Testis (tissue), 3 donors: Measurements from ENCODE around the gene CDK11A. TPM values are rescaled to one million over a fixed set of nuclear protein-coding genes. Genes with fewer than 3 reads are reported as not detected.

ENCODE experiments used
- DNase-seq: peaks from one replicate; pipeline ENCODE4 v3.0.0-alpha.2; 2019
- H3K27ac ChIP-seq, 2 donors: fragments of 200-600 bp; sonication (generic); one replicate each; pipeline ENCODE4 v1.5.1; 2019
- H3K27me3 ChIP-seq: fragments of 200-600 bp; sonication (generic); one replicate; pipeline ENCODE4 v1.5.1; 2019
- H3K36me3 ChIP-seq: fragments of 200-600 bp; sonication (generic); one replicate; pipeline ENCODE4 v1.5.1; 2017; ENCODE audit warnings: low read depth; ENCODE audit errors: missing control alignments
- H3K4me1 ChIP-seq: fragments of 200-600 bp; sonication (generic); one replicate; pipeline ENCODE4 v1.5.1; 2019
- H3K4me3 ChIP-seq, 2 donors: fragments of 200-600 bp; sonication (generic); one replicate each; pipeline ENCODE4 v1.5.1; 2017 to 2019
- H3K9me3 ChIP-seq: fragments of 200-600 bp; sonication (generic); one replicate; pipeline ENCODE4 v1.5.1; 2017
- POLR2A ChIP-seq: fragments of 450-650 bp; IDR thresholded peaks from one replicate; pipeline ENCODE4 v1.6.1; 2017; ENCODE audit warnings: antibody characterized with exemption, mild to moderate bottlenecking, moderate library complexity
- WGBS, 2 donors: methylation state at CpG; one replicate each; pipeline ENCODE4 v1.1.5; 2018; 5-methylcytosine and 5-hydroxymethylcytosine counted together
- intact Hi-C: fragments of 100-400 bp; cut with DNase I; formaldehyde crosslinking; loops from one replicate; pipeline ENCODE4 v1.15.1; 2023; ENCODE audit warnings: low total_unique reads
- polyA plus RNA-seq: library from polyadenylated mRNA; stranded (reverse); fragments of 350-450 nt; fragmentation: Illumina TruSeq; extraction: RNeasy Lipid Tissue Mini Kit (QIAGEN cat#74804); gene quantifications from one replicate; pipeline ENCODE4 v1.2.3, GENCODE V29; 2014; ENCODE audit warnings: low read depth, low replicate concordance; ENCODE audit not compliant: insufficient read depth
- total RNA-seq, 2 donors: library from RNA; depleted of rRNA; stranded (reverse); fragments of >200 nt; gene quantifications; one replicate each; pipeline ENCODE4 v1.2.3, GENCODE V29; 2016
- TF ChIP-seq, protein P1 (sequence below), 3 experiments: fragments of 450-650 bp in 2 of 3; fragments of 200-600 bp in 1 of 3; sonication (generic) in 1 of 3; IDR thresholded peaks; one replicate each; pipeline ENCODE4 v1.5.1; 2016 to 2019; ENCODE audit warnings: antibody characterized with exemption in 3 of 3, mild to moderate bottlenecking in 2 of 3, moderate library complexity in 1 of 3

Gene CDK11A
- total and polyA plus RNA-seq, 3 donors from 2014 or later: 44.8 to 153 (median 75.9) TPM

GRCh38 chr1:1760715-1761114 lies 36.6 kb upstream of the CDK11A start:
- Histone ChIP-seq H3K27me3 (no peaks in the 10 kb centered on the region), H3K4me1 (peaks cover 12% of the 10 kb centered on the region), H3K27ac (no peak overlapping the region), H3K36me3 (no peaks in the 10 kb centered on the region), H3K9me3 (no peaks in the 10 kb centered on the region), H3K4me3 (no peak overlapping the region)
- intact Hi-C loops: no loop called here
- no peak for TF ChIP-seq POLR2A
- TF ChIP-seq, protein P1, sequence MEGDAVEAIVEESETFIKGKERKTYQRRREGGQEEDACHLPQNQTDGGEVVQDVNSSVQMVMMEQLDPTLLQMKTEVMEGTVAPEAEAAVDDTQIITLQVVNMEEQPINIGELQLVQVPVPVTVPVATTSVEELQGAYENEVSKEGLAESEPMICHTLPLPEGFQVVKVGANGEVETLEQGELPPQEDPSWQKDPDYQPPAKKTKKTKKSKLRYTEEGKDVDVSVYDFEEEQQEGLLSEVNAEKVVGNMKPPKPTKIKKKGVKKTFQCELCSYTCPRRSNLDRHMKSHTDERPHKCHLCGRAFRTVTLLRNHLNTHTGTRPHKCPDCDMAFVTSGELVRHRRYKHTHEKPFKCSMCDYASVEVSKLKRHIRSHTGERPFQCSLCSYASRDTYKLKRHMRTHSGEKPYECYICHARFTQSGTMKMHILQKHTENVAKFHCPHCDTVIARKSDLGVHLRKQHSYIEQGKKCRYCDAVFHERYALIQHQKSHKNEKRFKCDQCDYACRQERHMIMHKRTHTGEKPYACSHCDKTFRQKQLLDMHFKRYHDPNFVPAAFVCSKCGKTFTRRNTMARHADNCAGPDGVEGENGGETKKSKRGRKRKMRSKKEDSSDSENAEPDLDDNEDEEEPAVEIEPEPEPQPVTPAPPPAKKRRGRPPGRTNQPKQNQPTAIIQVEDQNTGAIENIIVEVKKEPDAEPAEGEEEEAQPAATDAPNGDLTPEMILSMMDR (IDR thresholded peaks at IDR 0.05): no peak
- DNase-seq: no peak
- WGBS, 2 donors: 93 to 95% methylated on average over 8 to 10 of the region's 10 CpGs

DNA sequence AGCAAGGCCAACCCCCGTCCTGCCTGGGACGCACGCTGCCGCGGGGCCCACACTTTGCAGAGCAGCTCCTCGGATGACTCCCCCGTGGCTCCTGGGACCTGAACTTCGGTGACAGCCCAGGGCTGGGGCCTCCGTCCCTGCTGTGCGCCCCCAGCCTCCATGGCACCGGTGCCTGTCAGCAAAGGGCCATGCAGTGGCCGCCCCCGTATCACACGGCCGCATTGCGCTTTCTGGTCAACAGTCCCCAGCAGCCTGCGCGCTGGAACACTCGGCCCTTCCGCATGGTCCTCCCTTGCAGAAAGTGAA lies 36.1 kb upstream of the CDK11A start:
- WGBS, 2 donors: 92% methylated on average over 20 of the region's 20 CpGs; no CpG with 5 or more reads in 1 of the 2 donors
- no peaks in the 10 kb centered on the region for H3K27me3 ChIP-seq
- TF ChIP-seq, protein P1 (IDR thresholded peaks at IDR 0.05): no peak
- no peak for TF ChIP-seq POLR2A
- H3K4me1 ChIP-seq: peaks cover 12% of the 10 kb centered on the region
- intact Hi-C loops: no loop called here
- H3K36me3 ChIP-seq: no peaks in the 10 kb centered on the region
- H3K9me3 ChIP-seq: no peaks in the 10 kb centered on the region
- no peak overlapping the region for H3K27ac ChIP-seq
- DNase-seq: no peak
- no peak overlapping the region for H3K4me3 ChIP-seq

GRCh38 chr1:1759456-1760344 lies 35.5 kb upstream of the CDK11A start:
- no peaks in the 10 kb centered on the region for H3K27me3 ChIP-seq
- intact Hi-C loops: no loop called here
- no peak overlapping the region for H3K27ac ChIP-seq
- TF ChIP-seq, protein P1 (IDR thresholded peaks at IDR 0.05): no peak
- TF ChIP-seq POLR2A: no peak
- DNase-seq: no peak
- H3K4me3 ChIP-seq: no peak overlapping the region
- no peaks in the 10 kb centered on the region for H3K36me3 ChIP-seq
- 88 to 91% methylated on average over 18 to 36 of the region's 37 CpGs for WGBS, 2 donors
- no peaks in the 10 kb centered on the region for H3K9me3 ChIP-seq
- peaks cover 12% of the 10 kb centered on the region for H3K4me1 ChIP-seq

- Histone ChIP-seq H3K4me1 (peaks cover 7% of the 10 kb centered on the region), H3K27ac (no peak overlapping the region), H3K36me3 (no peaks in the 10 kb centered on the region), H3K9me3 (no peaks in the 10 kb centered on the region), H3K4me3 (no peak overlapping the region), H3K27me3 (no peaks in the 10 kb centered on the region)
- 61 to 80% methylated on average over 8 to 34 of the region's 34 CpGs for WGBS, 2 donors
- intact Hi-C loops: no loop called here
- no peak for TF ChIP-seq POLR2A
- TF ChIP-seq, protein P1 (IDR thresholded peaks at IDR 0.05): no peak
- DNase-seq: peak; percentile 60
Measured at GRCh38 chr1:1758692-1759455, 34.7 kb upstream of the CDK11A start.
